GM12878 (cell line): Measurements from ENCODE around the gene IRAK2. TPM values are rescaled to one million over a fixed set of nuclear protein-coding genes. Genes with fewer than 3 reads are reported as not detected.

Experiments used
- BCLAF1 ChIP-seq: fragments of 450-650 bp; IDR thresholded peaks from 2 replicates; pipeline ENCODE4 v1.6.1; 2017; ENCODE audit warnings: antibody characterized with exemption, mild to moderate bottlenecking, moderate library complexity
- EED ChIP-seq: sonication (generic); IDR thresholded peaks from 2 replicates; pipeline ENCODE4 v1.6.1; 2016; ENCODE audit warnings: antibody characterized with exemption, low read depth
- EGR1 ChIP-seq, 2 experiments: IDR thresholded peaks; 1 replicate in 1 of 2; 2 replicates in 1 of 2; pipeline ENCODE4 v1.6.1; 2011 to 2012; ENCODE audit warnings: low read depth in 2 of 2, low read length in 2 of 2, borderline replicate concordance in 1 of 2, mild to moderate bottlenecking in 1 of 2, moderate library complexity in 1 of 2
- GATAD2B ChIP-seq: fragments of 450-650 bp; conservative IDR thresholded peaks from 2 replicates; pipeline ENCODE4 v1.6.1; 2017; ENCODE audit warnings: low read depth, mild to moderate bottlenecking, moderate library complexity
- HDGF ChIP-seq: fragments of 450-650 bp; IDR thresholded peaks from 2 replicates; pipeline ENCODE4 v1.6.1; 2016; ENCODE audit warnings: antibody characterized with exemption
- KDM1A ChIP-seq: fragments of 200-600 bp; sonication (generic); IDR thresholded peaks from 2 replicates; pipeline ENCODE4 v1.6.1; 2016; ENCODE audit warnings: borderline replicate concordance
- MXI1 ChIP-seq: fragments of 150-350 bp; IDR thresholded peaks from 2 replicates; pipeline ENCODE4 v1.6.1; 2011; ENCODE audit warnings: low read depth, mild to moderate bottlenecking, inconsistent platforms, low read length, improper control_type of control experiment
- NR2C2 ChIP-seq: IDR thresholded peaks from 2 replicates; pipeline ENCODE4 v1.6.1; 2011; ENCODE audit warnings: borderline replicate concordance, low read depth; ENCODE audit not compliant: control insufficient read depth, insufficient read length
- PAX8 ChIP-seq: fragments of 450-650 bp; IDR thresholded peaks from 2 replicates; pipeline ENCODE4 v1.6.1; 2017; ENCODE audit warnings: mild to moderate bottlenecking, moderate library complexity
- PBX3 ChIP-seq: IDR thresholded peaks from 2 replicates; pipeline ENCODE4 v1.6.1; 2011; ENCODE audit warnings: mild to moderate bottlenecking, low read depth, low read length, moderate library complexity; ENCODE audit not compliant: insufficient replicate concordance
- RAD51 ChIP-seq: fragments of 450-650 bp; IDR thresholded peaks from 2 replicates; pipeline ENCODE4 v1.6.1; 2016; ENCODE audit warnings: moderate library complexity, mild to moderate bottlenecking, inconsistent platforms
- RUNX3 ChIP-seq: IDR thresholded peaks from 2 replicates; pipeline ENCODE4 v1.6.1; 2012; ENCODE audit warnings: low read length, inconsistent platforms
- TCF12 ChIP-seq: IDR thresholded peaks from 2 replicates; pipeline ENCODE4 v1.6.1; 2011; ENCODE audit warnings: low read depth, mild to moderate bottlenecking, low read length
- TCF7 ChIP-seq: IDR thresholded peaks from 2 replicates; pipeline ENCODE4 v1.6.1; 2014; ENCODE audit warnings: antibody characterized with exemption, borderline replicate concordance
- YY1 ChIP-seq: IDR thresholded peaks from 2 replicates; pipeline ENCODE4 v1.6.1; 2011; ENCODE audit warnings: low read depth, mild to moderate bottlenecking, low read length
- ZNF687 ChIP-seq: fragments of 450-650 bp; IDR thresholded peaks from 2 replicates; pipeline ENCODE4 v1.6.1; 2017; ENCODE audit warnings: mild to moderate bottlenecking, moderate library complexity
- polyA plus RNA-seq, 11 experiments: library from polyadenylated mRNA; depleted of rRNA in 4 of 11; unstranded in 6 of 11; stranded (reverse) in 5 of 11; fragments of >200 nt; fragmentation: Nextera tagmentation in 4 of 11; fragmentation: Illumina TruSeq in 1 of 11; extraction: Ambion mirVana in 4 of 11; extraction: Trizol in 1 of 11; gene quantifications; 1 replicate in 1 of 11; 2 replicates in 10 of 11; pipeline versions ENCODE4 v1.2.1 to v1.2.3, GENCODE V29; 2011 to 2016; ENCODE audit warnings: inconsistent platforms in 2 of 11, missing spikeins in 2 of 11, low read depth in 1 of 11
- total RNA-seq, 4 experiments: library from RNA; depleted of rRNA in 3 of 4; stranded (reverse); fragments of >200 nt in 3 of 4; fragmentation: Illumina TruSeq in 1 of 4; extraction: Trizol in 1 of 4; gene quantifications; 2 replicates each; pipeline versions ENCODE4 v1.2.1 to v1.2.3, GENCODE V29; 2013 to 2021

The IRAK2 gene
- total and polyA plus RNA-seq, 10 of the 15 experiments (the other 5 are each of a cell fraction or from before 2014, with no cell fraction given), result 0.48 to 5.7 (median 4.5) TPM

GRCh38 chr3:10224794-10225665 lies 60.3 kb downstream of the IRAK2 start (continued):
- TF ChIP-seq RUNX3 (peak; percentile 32; the same call in 1 of the 2 replicates), TCF7 (no peak), BCLAF1 (no peak), TCF12 (no peak), EED (peak; percentile 68), HDGF (peak; percentile 35; the same call in 1 of the 2 replicates), PBX3 (peak; percentile 48), EGR1 (IDR thresholded peaks at IDR 0.05; ENCODE audit: borderline replicate concordance in 1 of 2, low read depth in 2 of 2, low read length in 2 of 2) (no peak), RAD51 (no peak), KDM1A (no peak), YY1 (peak; percentile 61; the same call in 1 of the 2 replicates), GATAD2B (no peak), MXI1 (no peak), PAX8 (no peak), NR2C2 (no peak), ZNF687 (peak; percentile 59; the same call in 1 of the 2 replicates)
